Measurements from ENCODE around the gene DRG1. TPM values are rescaled to one million over a fixed set of nuclear protein-coding genes. Genes with fewer than 3 reads are reported as not detected.

Gene DRG1
- polyA plus RNA-seq, 3 donors: 24.7 to 81.3 (median 68.2) TPM

GRCh38 chr22:31360029-31360428 lies 39.4 kb upstream of the DRG1 start:
- Mint-ChIP-seq H3K27me3 (ENCODE audit: low read depth in 3 of 3) (peaks cover 0 to 2% (median 2%) of the 10 kb centered on the region in 3 donors), H3K9me3 (no peaks in the 10 kb centered on the region), H3K36me3 (no peaks in the 10 kb centered on the region), H3K4me3 (no peak overlapping the region), H3K27ac (no peak overlapping the region), H3K4me1 (no peaks in the 10 kb centered on the region)
- Histone ChIP-seq H3K4me2 (replicated peaks; ENCODE audit: extremely low read depth, low read length, poor library complexity, severe bottlenecking) (no peak overlapping the region), H3K9ac (ENCODE audit: insufficient read depth, low read length, poor library complexity, severe bottlenecking) (no peak overlapping the region), H3K4me1 (ENCODE audit: control insufficient read depth in 1 of 2, insufficient read depth in 2 of 2, low read length in 2 of 2) (no peaks in the 10 kb centered on the region), H3K36me3 (replicated peaks in 1 of 2; ENCODE audit: control insufficient read depth in 1 of 2, insufficient read depth in 2 of 2, low read length in 2 of 2) (no peaks in the 10 kb centered on the region), H3K79me2 (ENCODE audit: insufficient read depth, low read length) (no peaks in the 10 kb centered on the region), H3K4me3 (replicated peaks in 1 of 3; ENCODE audit: low read depth in 2 of 3, low read length in 3 of 3) (no peak overlapping the region), H3K27ac (ENCODE audit: low read depth in 1 of 2, low read length in 2 of 2) (no peak overlapping the region), H4K20me1 (ENCODE audit: insufficient read depth, low read length) (no peaks in the 10 kb centered on the region), H3K9me3 (replicated peaks in 1 of 2; ENCODE audit: control insufficient read depth in 1 of 2, insufficient read depth in 1 of 2, low read length in 2 of 2) (no peaks in the 10 kb centered on the region), H3K27me3 (ENCODE audit: control insufficient read depth in 2 of 2, insufficient read depth in 2 of 2, low read length in 2 of 2) (no peaks in the 10 kb centered on the region), H2AFZ (ENCODE audit: insufficient read depth, low read depth, low read length, poor library complexity, severe bottlenecking) (no peak overlapping the region)
- TF ChIP-seq, protein P1, sequence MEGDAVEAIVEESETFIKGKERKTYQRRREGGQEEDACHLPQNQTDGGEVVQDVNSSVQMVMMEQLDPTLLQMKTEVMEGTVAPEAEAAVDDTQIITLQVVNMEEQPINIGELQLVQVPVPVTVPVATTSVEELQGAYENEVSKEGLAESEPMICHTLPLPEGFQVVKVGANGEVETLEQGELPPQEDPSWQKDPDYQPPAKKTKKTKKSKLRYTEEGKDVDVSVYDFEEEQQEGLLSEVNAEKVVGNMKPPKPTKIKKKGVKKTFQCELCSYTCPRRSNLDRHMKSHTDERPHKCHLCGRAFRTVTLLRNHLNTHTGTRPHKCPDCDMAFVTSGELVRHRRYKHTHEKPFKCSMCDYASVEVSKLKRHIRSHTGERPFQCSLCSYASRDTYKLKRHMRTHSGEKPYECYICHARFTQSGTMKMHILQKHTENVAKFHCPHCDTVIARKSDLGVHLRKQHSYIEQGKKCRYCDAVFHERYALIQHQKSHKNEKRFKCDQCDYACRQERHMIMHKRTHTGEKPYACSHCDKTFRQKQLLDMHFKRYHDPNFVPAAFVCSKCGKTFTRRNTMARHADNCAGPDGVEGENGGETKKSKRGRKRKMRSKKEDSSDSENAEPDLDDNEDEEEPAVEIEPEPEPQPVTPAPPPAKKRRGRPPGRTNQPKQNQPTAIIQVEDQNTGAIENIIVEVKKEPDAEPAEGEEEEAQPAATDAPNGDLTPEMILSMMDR (IDR thresholded peaks at IDR 0.05): no peak
- 100% methylated on average over 1 of the region's 1 CpG for WGBS (ENCODE audit: insufficient coverage)
- DNase-seq: no peak
- intact Hi-C loops (cut with micrococcal nuclease): no loop called here

DNA sequence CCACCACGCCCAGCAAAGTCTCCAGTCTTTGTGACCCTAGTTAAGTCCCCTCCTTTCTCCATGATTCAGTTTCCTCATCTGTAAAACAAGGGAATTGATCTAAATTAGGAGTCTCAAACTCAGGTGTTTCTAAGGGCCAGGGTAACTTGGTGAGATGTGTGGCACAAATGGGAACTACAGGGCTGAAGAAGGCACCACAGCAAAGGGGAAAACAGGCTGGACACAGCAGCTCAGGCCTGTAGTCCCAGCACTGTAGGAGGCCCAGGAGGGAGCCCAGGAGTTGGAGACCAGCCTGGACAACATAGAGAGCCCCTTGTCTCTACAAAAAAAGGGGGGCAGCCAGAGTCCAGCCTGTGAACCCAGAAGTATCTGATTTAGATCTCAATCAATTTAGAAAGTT lies 37.7 kb upstream of the DRG1 start:
- peaks cover 0 to 5% (median 2%) of the 10 kb centered on the region in 3 donors for H3K27me3 Mint-ChIP-seq (ENCODE audit: low read depth in 3 of 3)
- intact Hi-C loops (cut with micrococcal nuclease): no loop called here
- H3K27ac ChIP-seq (ENCODE audit: low read depth in 1 of 2, low read length in 2 of 2): no peak overlapping the region
- H2AFZ ChIP-seq (ENCODE audit: insufficient read depth, low read depth, low read length, poor library complexity, severe bottlenecking): no peak overlapping the region
- no peaks in the 10 kb centered on the region for H3K36me3 Mint-ChIP-seq
- no CpG with 5 or more reads among the region's 1 CpG for WGBS (ENCODE audit: insufficient coverage)
- no peaks in the 10 kb centered on the region for H3K4me1 Mint-ChIP-seq
- no peak for DNase-seq
- H3K27ac Mint-ChIP-seq: no peak overlapping the region
- H3K4me2 ChIP-seq (replicated peaks; ENCODE audit: extremely low read depth, low read length, poor library complexity, severe bottlenecking): no peak overlapping the region
- no peaks in the 10 kb centered on the region for H4K20me1 ChIP-seq (ENCODE audit: insufficient read depth, low read length)
- H3K9me3 Mint-ChIP-seq: no peaks in the 10 kb centered on the region
- no peaks in the 10 kb centered on the region for H3K27me3 ChIP-seq (ENCODE audit: control insufficient read depth in 2 of 2, insufficient read depth in 2 of 2, low read length in 2 of 2)
- no peaks in the 10 kb centered on the region for H3K79me2 ChIP-seq (ENCODE audit: insufficient read depth, low read length)
- H3K36me3 ChIP-seq (replicated peaks in 1 of 2; ENCODE audit: control insufficient read depth in 1 of 2, insufficient read depth in 2 of 2, low read length in 2 of 2): no peaks in the 10 kb centered on the region
- H3K9ac ChIP-seq (ENCODE audit: insufficient read depth, low read length, poor library complexity, severe bottlenecking): no peak overlapping the region
- TF ChIP-seq, protein P1 (IDR thresholded peaks at IDR 0.05): no peak
- no peak overlapping the region for H3K4me3 ChIP-seq (replicated peaks in 1 of 3; ENCODE audit: low read depth in 2 of 3, low read length in 3 of 3)
- H3K4me3 Mint-ChIP-seq: no peak overlapping the region
- H3K9me3 ChIP-seq (replicated peaks in 1 of 2; ENCODE audit: control insufficient read depth in 1 of 2, insufficient read depth in 1 of 2, low read length in 2 of 2): no peaks in the 10 kb centered on the region
- H3K4me1 ChIP-seq (ENCODE audit: control insufficient read depth in 1 of 2, insufficient read depth in 2 of 2, low read length in 2 of 2): no peaks in the 10 kb centered on the region

All from CD14-positive monocyte (primary cell).